Activated naive CD8-positive, alpha-beta T cell treated with anti-CD3 and anti-CD28 coated beads for 36 hours (primary cell): Measurements from ENCODE around the gene CZIB. TPM values are rescaled to one million over a fixed set of nuclear protein-coding genes. Genes with fewer than 3 reads are reported as not detected.
"Not testable (repeated sequence)": the region's sequence is repeated elsewhere in the genome, so short reads cannot be mapped to it uniquely, and the experiment has no call there.

Source experiments
- DNase-seq: peaks from one replicate; pipeline ENCODE4 v3.0.0; 2021
- H3K27ac Mint-ChIP-seq: one replicate; pipeline ENCODE4 v1.8.0; 2022; ENCODE audit warnings: mild to moderate bottlenecking, moderate library complexity, mixed read lengths
- H3K27me3 Mint-ChIP-seq: one replicate; pipeline ENCODE4 v1.8.0; 2022; ENCODE audit warnings: mild to moderate bottlenecking, mixed read lengths
- H3K36me3 Mint-ChIP-seq: one replicate; pipeline ENCODE4 v1.8.0; 2021; ENCODE audit warnings: mild to moderate bottlenecking, mixed read lengths
- H3K4me1 Mint-ChIP-seq: one replicate; pipeline ENCODE4 v1.8.0; 2021; ENCODE audit warnings: mixed read lengths
- H3K4me3 Mint-ChIP-seq: one replicate; pipeline ENCODE4 v1.8.0; 2022; ENCODE audit warnings: mild to moderate bottlenecking, moderate library complexity, mixed read lengths
- H3K9me3 Mint-ChIP-seq: one replicate; pipeline ENCODE4 v1.8.0; 2022; ENCODE audit warnings: mixed read lengths
- total RNA-seq, 2 experiments: library from RNA; stranded (reverse); gene quantifications; one replicate each; pipeline ENCODE4 v1.2.3, GENCODE V29; 2021

The CZIB gene
- total RNA-seq, 2 experiments from 2014 or later = 43.4 to 44.8 TPM

DNA sequence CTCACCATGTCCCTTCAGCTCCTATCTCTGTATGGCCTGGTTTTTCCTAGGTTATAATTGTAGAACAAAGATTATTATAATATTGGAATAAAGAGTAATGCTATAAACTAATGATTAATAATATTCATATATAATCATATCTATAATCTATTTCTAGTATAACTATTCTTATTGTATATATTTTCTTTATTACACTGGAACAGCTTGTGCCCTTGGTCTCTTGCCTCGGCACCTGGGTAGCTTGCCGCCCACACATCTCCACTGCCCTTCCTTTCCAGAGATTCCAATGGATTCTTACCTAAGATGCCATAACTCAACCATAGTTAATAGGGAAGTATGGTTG, 34.5 kb downstream of the CZIB start:
- H3K4me3 Mint-ChIP-seq, H3K27ac Mint-ChIP-seq, H3K36me3 Mint-ChIP-seq, DNase-seq, H3K9me3 Mint-ChIP-seq, H3K27me3 Mint-ChIP-seq, H3K4me1 Mint-ChIP-seq: not testable (repeated sequence)

DNA sequence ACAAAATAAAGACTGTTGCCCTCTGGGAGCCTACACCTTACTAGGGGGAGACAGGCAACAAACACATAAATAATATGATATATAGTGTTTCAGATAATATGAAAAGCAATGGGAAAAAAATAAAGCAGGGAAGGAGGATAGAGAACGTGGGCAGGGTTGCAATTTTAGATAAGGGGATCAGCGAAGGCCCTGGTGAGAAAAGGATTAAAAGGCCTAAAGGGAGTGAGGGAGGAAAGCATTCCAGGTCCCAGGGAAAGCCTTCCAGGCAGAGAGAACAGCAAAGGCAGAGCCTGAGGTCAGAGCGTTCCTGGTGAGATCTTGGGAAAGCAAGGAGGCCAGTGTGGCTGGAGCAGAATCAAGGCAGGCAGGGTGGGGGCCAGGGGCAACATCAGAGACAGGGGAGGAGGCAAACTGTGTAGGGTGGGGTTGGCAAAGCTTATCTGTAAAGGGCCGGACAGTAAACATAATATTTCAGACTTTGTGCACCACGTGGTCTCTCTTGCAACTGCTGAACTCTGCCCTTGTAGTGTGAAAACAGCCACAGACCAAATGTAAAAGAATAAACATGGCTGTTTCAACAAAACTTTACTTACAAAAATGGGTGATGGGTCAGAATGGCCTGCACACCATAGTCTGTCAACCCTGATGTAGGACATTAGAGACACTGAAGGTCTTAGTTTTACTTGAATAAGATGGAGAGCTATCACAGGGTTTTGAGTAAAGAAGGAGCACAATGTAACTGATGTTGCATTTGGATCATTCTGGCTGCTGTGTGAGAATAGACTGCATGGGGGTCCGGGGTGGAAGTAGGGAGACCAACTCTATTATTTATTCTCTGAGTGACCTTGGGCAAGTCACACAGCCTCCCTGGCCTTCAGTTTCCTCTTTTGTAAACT, 37.1 kb downstream of the CZIB start:
- no peaks in the 10 kb centered on the region for H3K9me3 Mint-ChIP-seq
- H3K27ac Mint-ChIP-seq = no peak overlapping the region
- peaks cover 6% of the 10 kb centered on the region for H3K27me3 Mint-ChIP-seq
- DNase-seq = no peak
- H3K36me3 Mint-ChIP-seq = no peaks in the 10 kb centered on the region
- no peak overlapping the region for H3K4me3 Mint-ChIP-seq
- H3K4me1 Mint-ChIP-seq = no peaks in the 10 kb centered on the region

DNA sequence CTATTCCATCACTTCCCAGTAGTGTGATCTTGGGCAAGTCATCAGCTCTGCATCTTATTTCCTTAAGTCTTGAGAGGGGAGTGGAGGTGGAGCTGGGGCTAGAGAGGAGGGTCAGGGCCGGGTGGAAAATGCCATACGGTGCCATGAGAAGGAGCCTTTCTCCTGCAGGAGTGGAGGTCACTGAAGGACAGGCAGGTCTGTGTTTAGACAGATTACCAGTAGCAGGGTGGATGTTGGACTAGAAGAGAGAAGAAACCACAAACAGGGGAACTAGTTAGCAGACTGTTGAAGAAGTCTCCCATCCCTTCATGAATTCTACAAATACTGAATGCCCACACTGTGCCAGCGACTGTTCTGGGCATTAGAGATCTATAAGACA, 37.7 kb downstream of the CZIB start:
- no peak overlapping the region for H3K4me3 Mint-ChIP-seq
- H3K9me3 Mint-ChIP-seq = no peaks in the 10 kb centered on the region
- no peak overlapping the region for H3K27ac Mint-ChIP-seq
- DNase-seq = no peak
- no peaks in the 10 kb centered on the region for H3K4me1 Mint-ChIP-seq
- no peaks in the 10 kb centered on the region for H3K36me3 Mint-ChIP-seq
- peaks cover 6% of the 10 kb centered on the region for H3K27me3 Mint-ChIP-seq

DNA sequence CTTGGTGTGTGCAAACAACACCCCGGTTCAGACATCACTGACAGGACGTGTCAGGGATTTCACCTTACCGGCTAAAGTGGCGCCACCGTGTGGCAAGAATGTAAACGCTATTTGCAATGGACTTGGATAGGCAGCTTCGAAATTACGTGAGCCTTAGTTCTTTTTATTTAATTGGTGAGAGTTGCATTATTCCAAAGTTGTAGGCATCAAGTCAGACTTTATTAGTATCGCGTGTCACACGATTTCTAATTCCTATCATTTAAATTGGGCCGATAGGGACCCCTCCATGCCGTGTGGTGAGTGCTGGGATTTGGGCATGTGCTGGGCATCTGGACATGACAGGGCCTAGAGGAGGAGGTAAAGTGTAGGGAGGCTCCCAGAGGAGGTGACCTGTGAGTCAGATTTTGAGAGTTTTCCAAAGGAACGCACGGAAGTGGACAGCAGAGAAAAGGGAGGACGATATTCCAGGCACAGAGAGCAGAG, 38.3 kb downstream of the CZIB start:
- Mint-ChIP-seq H3K27me3 (peaks cover 6% of the 10 kb centered on the region), H3K4me1 (no peaks in the 10 kb centered on the region), H3K27ac (no peak overlapping the region), H3K9me3 (no peaks in the 10 kb centered on the region), H3K4me3 (no peak overlapping the region), H3K36me3 (no peaks in the 10 kb centered on the region)
- peak; percentile 75 for DNase-seq

DNA sequence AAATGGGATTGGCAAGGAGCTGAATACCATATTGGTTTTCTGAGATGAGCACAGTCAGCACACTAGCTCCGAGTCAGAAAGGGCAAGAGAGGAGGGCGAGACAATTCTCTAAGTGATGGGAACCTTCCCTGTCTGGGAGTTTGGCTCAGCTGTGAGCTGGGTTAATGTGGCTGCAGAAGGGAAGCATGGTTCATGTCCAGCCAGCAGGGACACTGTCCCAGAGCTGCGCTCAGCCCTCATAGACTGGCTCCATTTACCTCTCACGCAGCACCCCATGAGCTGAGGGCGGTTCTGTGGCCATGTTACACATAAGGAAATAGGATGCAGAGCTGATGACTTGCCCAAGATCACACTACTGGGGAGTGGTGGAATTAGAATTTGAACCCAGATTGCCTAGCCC, 39.5 kb downstream of the CZIB start:
- H3K9me3 Mint-ChIP-seq = no peaks in the 10 kb centered on the region
- H3K27ac Mint-ChIP-seq = no peak overlapping the region
- no peaks in the 10 kb centered on the region for H3K4me1 Mint-ChIP-seq
- no peak overlapping the region for H3K4me3 Mint-ChIP-seq
- no peaks in the 10 kb centered on the region for H3K36me3 Mint-ChIP-seq
- DNase-seq = no peak
- H3K27me3 Mint-ChIP-seq = peaks cover 10% of the 10 kb centered on the region

DNA sequence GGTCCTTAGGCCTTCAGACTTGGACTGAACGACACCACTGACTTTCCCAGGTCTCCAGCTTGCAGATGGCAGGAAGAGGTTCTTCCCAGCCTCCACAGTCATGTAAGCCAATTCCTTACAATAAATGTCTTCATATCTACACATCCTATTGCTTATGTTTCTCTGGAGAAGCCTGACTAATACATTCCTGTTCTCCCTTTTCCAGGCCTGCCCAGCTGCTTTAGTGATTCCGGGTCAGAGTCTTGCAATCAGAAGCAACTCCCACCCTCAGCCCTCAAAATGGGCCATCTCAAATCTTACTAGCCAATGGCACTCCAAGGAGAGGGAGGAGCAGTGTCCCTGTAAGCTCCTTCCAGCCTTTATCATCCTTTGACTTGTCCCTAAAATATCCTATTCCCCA, 40.2 kb downstream of the CZIB start:
- no peak overlapping the region for H3K27ac Mint-ChIP-seq
- H3K9me3 Mint-ChIP-seq = no peaks in the 10 kb centered on the region
- no peak overlapping the region for H3K4me3 Mint-ChIP-seq
- H3K27me3 Mint-ChIP-seq = peaks cover 17% of the 10 kb centered on the region
- DNase-seq = no peak
- no peaks in the 10 kb centered on the region for H3K36me3 Mint-ChIP-seq
- no peaks in the 10 kb centered on the region for H3K4me1 Mint-ChIP-seq

DNA sequence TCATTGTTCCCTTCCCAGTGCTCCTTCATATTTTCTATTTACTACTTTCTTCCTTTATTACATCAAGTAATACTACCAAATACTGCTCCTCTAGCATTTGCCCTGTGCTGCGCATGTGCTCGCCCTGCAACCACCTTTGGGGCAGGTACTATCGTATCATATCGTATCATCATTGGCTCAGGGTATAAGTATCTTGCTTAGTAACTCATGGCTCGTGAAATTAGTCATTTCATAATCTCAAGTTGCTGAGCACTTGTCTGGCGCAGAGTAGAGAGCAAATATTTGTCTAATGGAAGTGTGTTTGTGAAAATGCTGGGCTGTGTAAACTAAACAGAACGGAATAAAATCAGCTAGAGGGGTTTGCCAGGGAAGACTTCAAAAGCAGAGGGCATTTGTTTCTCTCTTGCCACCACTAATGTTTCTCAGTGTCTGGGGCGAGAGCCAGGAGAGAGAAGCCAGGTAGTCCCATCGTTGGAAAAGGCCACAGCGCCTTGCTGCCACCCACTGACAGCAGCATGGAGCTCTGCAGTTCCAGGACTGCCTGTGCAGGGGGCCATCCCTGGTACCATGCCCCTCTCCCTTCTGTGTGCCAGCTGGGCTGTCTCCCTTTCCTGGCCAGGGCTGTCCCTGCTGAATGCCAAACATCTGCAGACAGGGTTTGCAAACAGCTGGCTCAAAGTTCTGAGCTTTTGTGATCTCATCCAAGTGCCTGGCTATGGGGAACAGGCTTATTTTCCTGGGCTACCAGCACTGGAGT, 43.8 kb downstream of the CZIB start:
- no peaks in the 10 kb centered on the region for H3K9me3 Mint-ChIP-seq
- no peak for DNase-seq
- H3K36me3 Mint-ChIP-seq = no peaks in the 10 kb centered on the region

DNA sequence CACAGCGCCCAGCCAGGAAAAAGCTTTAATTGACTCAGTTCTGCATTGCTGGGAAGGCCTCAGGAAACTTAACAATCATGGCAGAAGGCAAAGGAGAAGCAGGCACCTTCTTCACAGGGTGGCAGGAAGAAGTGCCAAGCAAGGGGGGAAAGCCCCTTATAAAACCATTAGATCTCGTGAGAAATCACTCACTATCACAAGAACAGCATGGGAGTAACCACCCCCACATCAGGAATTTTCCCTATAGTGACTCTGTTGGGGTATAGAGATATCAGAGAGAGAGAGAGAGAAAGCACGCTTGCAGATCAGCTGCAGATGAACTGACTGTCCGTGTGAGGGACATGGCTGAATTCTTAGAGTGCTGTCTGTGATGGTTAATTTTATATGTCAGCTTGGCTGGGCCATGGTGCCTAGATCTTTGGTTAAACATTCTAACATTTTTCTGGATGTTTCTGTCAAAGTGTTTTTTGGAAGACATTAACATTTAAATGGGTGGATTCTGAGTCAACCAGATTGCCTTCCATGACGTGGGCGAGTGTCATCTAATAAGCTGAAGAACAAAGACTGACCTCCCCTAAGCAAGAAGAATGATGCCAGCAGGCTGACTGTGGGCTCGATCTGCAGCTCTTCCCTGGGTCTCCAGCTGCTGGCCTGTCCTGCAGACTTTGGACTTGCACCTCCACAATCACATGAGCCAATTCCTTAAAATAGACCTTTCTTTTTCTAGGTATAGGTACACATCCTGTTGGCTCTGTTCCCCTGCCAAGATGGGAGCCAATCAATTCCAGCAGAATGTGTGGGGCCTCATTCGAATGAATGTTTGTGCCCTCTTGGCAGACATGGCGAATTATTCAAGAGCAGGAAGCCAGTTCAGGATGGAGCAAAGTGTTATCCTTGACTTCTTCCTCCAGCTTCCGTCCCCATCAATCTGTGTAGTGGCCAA, 45.2 kb downstream of the CZIB start:
- Mint-ChIP-seq H3K4me1 (peaks cover 2% of the 10 kb centered on the region), H3K4me3 (no peak overlapping the region), H3K9me3 (no peaks in the 10 kb centered on the region)

More for the DNA sequence above, 43.8 kb downstream of the CZIB start:
- peaks cover 31% of the 10 kb centered on the region for H3K27me3 Mint-ChIP-seq
- H3K4me1 Mint-ChIP-seq = peaks cover 2% of the 10 kb centered on the region
- no peak overlapping the region for H3K27ac Mint-ChIP-seq
- no peak overlapping the region for H3K4me3 Mint-ChIP-seq

DNA sequence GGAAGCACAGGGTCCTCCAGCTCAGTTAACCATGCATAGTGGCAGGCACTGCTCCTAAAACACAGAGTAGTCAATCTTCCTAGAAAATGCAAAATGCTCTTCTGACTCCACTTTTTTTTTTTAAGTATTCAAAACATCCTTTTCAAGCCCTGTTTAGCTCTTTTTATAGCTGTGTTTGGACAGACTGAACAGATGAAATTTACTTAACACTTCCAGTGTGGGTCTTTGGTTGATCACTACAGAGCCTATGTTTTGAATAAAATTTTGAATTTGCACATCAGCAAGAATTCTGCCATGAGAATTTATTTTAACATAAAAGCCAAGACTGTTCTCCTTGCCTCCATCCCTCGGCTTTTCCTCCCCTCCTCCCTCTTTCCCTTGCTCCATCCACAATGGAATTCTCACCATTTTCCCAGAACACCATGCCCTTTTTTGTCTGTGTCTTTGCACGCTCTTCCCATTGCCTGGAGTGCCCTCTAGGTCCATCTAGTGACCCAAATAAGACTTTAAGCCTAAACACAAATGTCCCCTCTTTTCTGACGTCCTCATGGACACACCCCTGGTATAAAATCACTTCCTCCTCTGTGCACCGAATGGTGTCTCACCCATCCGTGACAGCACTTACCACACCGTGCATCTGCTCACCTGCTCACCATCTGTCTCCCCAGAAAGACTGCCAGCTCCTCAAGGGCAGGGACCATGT, 47.9 kb downstream of the CZIB start:
- Mint-ChIP-seq H3K36me3 (no peaks in the 10 kb centered on the region), H3K4me3 (no peak overlapping the region), H3K4me1 (peaks cover 2% of the 10 kb centered on the region), H3K27me3 (peaks cover 25% of the 10 kb centered on the region), H3K9me3 (no peaks in the 10 kb centered on the region), H3K27ac (no peak overlapping the region)
- no peak for DNase-seq

More for the DNA sequence above, 45.2 kb downstream of the CZIB start:
- H3K27me3 Mint-ChIP-seq = peaks cover 26% of the 10 kb centered on the region
- H3K27ac Mint-ChIP-seq = no peak overlapping the region
- DNase-seq = no peak
- no peaks in the 10 kb centered on the region for H3K36me3 Mint-ChIP-seq

DNA sequence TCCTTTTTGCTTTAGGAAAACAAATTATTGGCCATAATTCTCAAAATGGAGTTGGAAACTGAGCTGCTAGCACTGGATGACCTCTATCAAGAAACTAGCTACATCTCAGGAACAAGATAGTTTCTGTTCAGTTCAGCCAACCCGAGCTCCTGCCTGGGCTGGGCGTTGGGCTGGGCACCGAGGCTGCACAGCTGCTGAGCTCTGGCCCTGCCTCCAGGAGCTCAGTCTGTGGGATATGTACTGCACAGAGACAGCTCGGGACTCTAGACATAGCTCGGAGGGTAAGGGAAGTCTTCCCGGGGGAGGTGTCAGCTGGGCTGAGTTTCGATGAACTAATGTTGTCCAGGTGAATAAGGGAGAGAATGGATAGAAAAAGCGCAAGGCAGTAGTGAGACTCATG, 53.5 kb downstream of the CZIB start:
- no peaks in the 10 kb centered on the region for H3K9me3 Mint-ChIP-seq
- no peaks in the 10 kb centered on the region for H3K4me1 Mint-ChIP-seq
- no peaks in the 10 kb centered on the region for H3K36me3 Mint-ChIP-seq
- no peak overlapping the region for H3K4me3 Mint-ChIP-seq
- no peak overlapping the region for H3K27ac Mint-ChIP-seq
- DNase-seq = no peak
- peaks cover 3% of the 10 kb centered on the region for H3K27me3 Mint-ChIP-seq

DNA sequence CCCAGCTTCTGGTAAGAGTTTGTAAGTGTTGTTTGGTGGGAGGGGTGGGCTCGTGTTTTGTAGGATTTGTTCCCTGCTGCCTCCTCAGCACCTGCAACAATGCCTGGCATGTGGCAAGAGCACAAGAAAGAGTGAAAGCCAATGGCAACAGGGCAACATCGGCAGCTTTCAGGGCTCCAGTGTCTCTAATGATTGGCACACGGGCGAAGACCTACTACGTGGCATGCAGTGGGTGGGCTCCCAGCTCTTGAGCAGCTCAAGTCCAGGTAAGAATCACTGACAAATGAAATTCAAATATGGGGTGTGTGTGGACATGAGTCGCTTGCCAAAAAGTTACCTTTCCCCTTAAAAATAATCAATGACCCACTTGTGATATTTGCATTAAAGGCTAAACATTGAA, 54.1 kb downstream of the CZIB start:
- no peaks in the 10 kb centered on the region for H3K4me1 Mint-ChIP-seq
- H3K4me3 Mint-ChIP-seq = no peak overlapping the region
- DNase-seq = no peak
- H3K27me3 Mint-ChIP-seq = peaks cover 3% of the 10 kb centered on the region
- H3K36me3 Mint-ChIP-seq = no peaks in the 10 kb centered on the region
- no peaks in the 10 kb centered on the region for H3K9me3 Mint-ChIP-seq
- no peak overlapping the region for H3K27ac Mint-ChIP-seq

DNA sequence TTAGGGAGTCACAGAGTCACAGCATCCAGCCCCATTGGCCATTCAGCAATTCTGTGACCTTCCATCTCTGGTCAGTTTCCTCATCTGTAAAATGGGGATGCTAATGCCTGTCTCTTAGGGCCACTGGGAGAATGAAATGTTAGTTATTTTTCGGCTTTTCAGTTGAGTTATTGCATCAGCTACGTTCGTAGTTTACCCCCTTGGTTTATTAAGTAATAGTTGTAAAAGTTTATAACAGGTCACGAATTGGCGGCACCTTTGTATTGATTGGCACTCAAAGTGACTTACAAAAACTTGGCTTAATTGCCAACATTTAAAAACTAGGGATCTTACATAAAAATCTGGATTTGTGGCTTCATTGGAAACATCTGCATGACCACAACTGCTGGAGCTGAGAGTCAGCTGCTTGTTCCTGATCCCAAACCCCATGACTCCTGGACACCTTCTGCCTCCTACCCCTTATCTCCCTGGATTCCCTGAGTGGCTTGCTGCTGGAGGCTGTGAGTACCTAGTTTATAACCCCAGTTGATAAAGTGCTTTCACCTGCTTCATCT, 54.9 kb downstream of the CZIB start:
- Mint-ChIP-seq H3K27ac (no peak overlapping the region), H3K4me3 (no peak overlapping the region), H3K4me1 (no peaks in the 10 kb centered on the region), H3K36me3 (no peaks in the 10 kb centered on the region), H3K9me3 (no peaks in the 10 kb centered on the region), H3K27me3 (peaks cover 3% of the 10 kb centered on the region)
- DNase-seq = no peak
